Chondrocyte (in vitro differentiated cells): ENCODE results near the gene KATNBL1. TPM values are rescaled to one million over a fixed set of nuclear protein-coding genes. Genes with fewer than 3 reads are reported as not detected.

Experiments used
- DNase-seq: peaks from one replicate; pipeline ENCODE4 v3.0.0; 2021; ENCODE audit warnings: mixed read lengths, low spot score
- H3K27ac Mint-ChIP-seq: one replicate; pipeline ENCODE4 v1.8.0; 2021; ENCODE audit warnings: mild to moderate bottlenecking, moderate library complexity, mixed read lengths; ENCODE audit not compliant: unreplicated experiment
- H3K27me3 Mint-ChIP-seq: 2 replicates; pipeline ENCODE4 v1.8.0; 2021; ENCODE audit warnings: low read depth, mixed read lengths
- H3K36me3 Mint-ChIP-seq: 2 replicates; pipeline ENCODE4 v1.8.0; 2021; ENCODE audit warnings: low read depth, mixed read lengths
- H3K4me1 Mint-ChIP-seq: 2 replicates; pipeline ENCODE4 v1.8.0; 2021; ENCODE audit warnings: low read depth, mild to moderate bottlenecking, mixed read lengths
- H3K4me3 Mint-ChIP-seq: one replicate; pipeline ENCODE4 v1.8.0; 2021; ENCODE audit warnings: mild to moderate bottlenecking, moderate library complexity, mixed read lengths; ENCODE audit not compliant: unreplicated experiment
- H3K9me3 Mint-ChIP-seq: 2 replicates; pipeline ENCODE4 v1.8.0; 2021; ENCODE audit warnings: low read depth, mixed read lengths
- CTCF ChIP-seq: fragments of 200-600 bp; sonication (generic); IDR thresholded peaks from 2 replicates; pipeline ENCODE4 v1.5.0; 2021; ENCODE audit warnings: antibody characterized with exemption, mild to moderate bottlenecking, moderate library complexity
- long read RNA-seq: library from polyadenylated mRNA; stranded (forward); transcript quantifications from one replicate; pipeline ENCODE4 v2.0.0, GENCODE V29; 2021
- total RNA-seq: library from RNA; stranded (reverse); gene quantifications from 3 replicates; pipeline ENCODE4 v1.2.1, GENCODE V29; 2021

KATNBL1 gene
- total RNA-seq, result 35.8 to 47.4 TPM (median 42.0 TPM) in 3 replicates
- long read RNA-seq, transcript KATNBL1-201 (10 exons, 2,723 nt), result major isoform, 51 of 74 reads
- long read RNA-seq, partial matches to known transcripts, result 0 of 74 reads
- long read RNA-seq, other reads (novel, unspliced or antisense), result 22 of 74 reads

- Mint-ChIP-seq H3K4me1 (peaks cover 24% of the 10 kb centered on the region), H3K4me3 (peak within 1 kb of the TSS; percentile 88), H3K27ac (peak within 1 kb of the TSS; percentile 97), H3K27me3 (no peaks in the 10 kb centered on the region), H3K9me3 (no peaks in the 10 kb centered on the region), H3K36me3 (peaks cover 1% of the 10 kb centered on the region)
- DNase-seq, result peak; percentile 96
- TF ChIP-seq CTCF, result peak; percentile 98
These were observed at the start of gene KATNBL1 for GRCh38 chr15:34209421-34210282. TSS of gene KATNBL1 (minus strand) at chr15:34210096. CDS start at chr15:34163676, 46,420 bp downstream.

GRCh38 chr15:34259566-34259965, 49.7 kb upstream of the KATNBL1 start:
- Mint-ChIP-seq H3K27ac (no peak overlapping the region), H3K9me3 (no peaks in the 10 kb centered on the region), H3K4me3 (no peak overlapping the region), H3K27me3 (no peaks in the 10 kb centered on the region), H3K36me3 (peaks cover 10% of the 10 kb centered on the region), H3K4me1 (no peaks in the 10 kb centered on the region)
- no peak for DNase-seq
- no peak for TF ChIP-seq CTCF

- Mint-ChIP-seq H3K36me3 (peaks cover 16% of the 10 kb centered on the region), H3K4me1 (no peaks in the 10 kb centered on the region), H3K27me3 (no peaks in the 10 kb centered on the region), H3K9me3 (no peaks in the 10 kb centered on the region), H3K27ac (no peak overlapping the region), H3K4me3 (no peak overlapping the region)
- DNase-seq, result no peak
- TF ChIP-seq CTCF, result no peak
These were observed 48.3 kb upstream of the KATNBL1 start for GRCh38 chr15:34258151-34258550.

GRCh38 chr15:34252545-34252944, 42.6 kb upstream of the KATNBL1 start:
- H3K27ac Mint-ChIP-seq, result no peak overlapping the region
- no peaks in the 10 kb centered on the region for H3K9me3 Mint-ChIP-seq
- no peak for DNase-seq
- TF ChIP-seq CTCF, result no peak
- H3K27me3 Mint-ChIP-seq, result no peaks in the 10 kb centered on the region
- peaks cover 23% of the 10 kb centered on the region for H3K36me3 Mint-ChIP-seq
- no peak overlapping the region for H3K4me3 Mint-ChIP-seq
- H3K4me1 Mint-ChIP-seq, result no peaks in the 10 kb centered on the region

GRCh38 chr15:34248190-34248589, 38.3 kb upstream of the KATNBL1 start:
- no peak for DNase-seq
- Mint-ChIP-seq H3K9me3 (no peaks in the 10 kb centered on the region), H3K27ac (no peak overlapping the region), H3K4me3 (no peak overlapping the region), H3K27me3 (no peaks in the 10 kb centered on the region), H3K36me3 (peaks cover 25% of the 10 kb centered on the region), H3K4me1 (no peaks in the 10 kb centered on the region)
- TF ChIP-seq CTCF, result no peak
